Nephron (organoid): Measurements from ENCODE around the gene CDK4.

Experiments used
- H3K27ac Mint-ChIP-seq, 3 experiments: 2 replicates each; pipeline ENCODE4 v1.8.0; 2020; ENCODE audit warnings: mixed read lengths in 3 of 3, mild to moderate bottlenecking in 2 of 3, moderate library complexity in 1 of 3
- H3K27me3 Mint-ChIP-seq: 2 replicates; pipeline ENCODE4 v1.8.0; 2021; ENCODE audit warnings: low read depth, mild to moderate bottlenecking, moderate library complexity, mixed read lengths
- H3K36me3 Mint-ChIP-seq: 2 replicates; pipeline ENCODE4 v1.8.0; 2020; ENCODE audit warnings: low read depth, mixed read lengths
- H3K4me1 Mint-ChIP-seq: 2 replicates; pipeline ENCODE4 v1.8.0; 2020; ENCODE audit warnings: mixed read lengths
- H3K4me3 Mint-ChIP-seq, 3 experiments: 2 replicates each; pipeline ENCODE4 v1.8.0; 2020; ENCODE audit warnings: mild to moderate bottlenecking in 3 of 3, mixed read lengths in 3 of 3, moderate library complexity in 2 of 3
- H3K9me3 Mint-ChIP-seq: 2 replicates; pipeline ENCODE4 v1.8.0; 2020; ENCODE audit warnings: mixed read lengths
- CTCF ChIP-seq, 3 experiments: fragments of 200-600 bp; sonication (generic); IDR thresholded peaks; one replicate each; pipeline ENCODE4 v1.5.0; 2021; ENCODE audit warnings: antibody characterized with exemption in 3 of 3; ENCODE audit not compliant: unreplicated experiment in 3 of 3

CDK4 gene

GRCh38 chr12:57700317-57700716, 51.8 kb downstream of the CDK4 start:
- peaks cover 82% of the 10 kb centered on the region for H3K36me3 Mint-ChIP-seq

GRCh38 chr12:57698414-57698813, 53.7 kb downstream of the CDK4 start:
- H3K4me3 Mint-ChIP-seq, result no peak overlapping the region
- no peak for TF ChIP-seq CTCF (IDR thresholded peaks at IDR 0.05; ENCODE audit: unreplicated experiment in 3 of 3)

More at GRCh38 chr12:57700317-57700716, 51.8 kb downstream of the CDK4 start:
- TF ChIP-seq CTCF (IDR thresholded peaks at IDR 0.05; ENCODE audit: unreplicated experiment in 3 of 3), result no peak
- H3K4me3 Mint-ChIP-seq, result no peak overlapping the region
- no peaks in the 10 kb centered on the region for H3K27me3 Mint-ChIP-seq
- no peak overlapping the region for H3K27ac Mint-ChIP-seq
- peaks cover 7% of the 10 kb centered on the region for H3K9me3 Mint-ChIP-seq
- no peaks in the 10 kb centered on the region for H3K4me1 Mint-ChIP-seq

More at GRCh38 chr12:57698414-57698813, 53.7 kb downstream of the CDK4 start:
- no peaks in the 10 kb centered on the region for H3K4me1 Mint-ChIP-seq
- no peaks in the 10 kb centered on the region for H3K27me3 Mint-ChIP-seq
- no peak overlapping the region for H3K27ac Mint-ChIP-seq
- H3K9me3 Mint-ChIP-seq, result no peaks in the 10 kb centered on the region
- H3K36me3 Mint-ChIP-seq, result peaks cover 66% of the 10 kb centered on the region
